ENCODE results near the gene THSD7A. TPM values are rescaled to one million over a fixed set of nuclear protein-coding genes. Genes with fewer than 3 reads are reported as not detected.

THSD7A gene
- total RNA-seq, 1 experiment from 2014 or later = 0.68 TPM

- Mint-ChIP-seq H3K36me3 (no peaks in the 10 kb centered on the region), H3K9me3 (no peaks in the 10 kb centered on the region), H3K4me1 (peaks cover 9% of the 10 kb centered on the region), H3K27me3 (ENCODE audit: low read depth) (no peaks in the 10 kb centered on the region), H3K27ac (no peak overlapping the region), H3K4me3 (no peak overlapping the region)
- ChIA-PET POLR2A (no interaction called here), CTCF (interaction anchor here (1.5 kb wide), 1 partner anchor 13 kb away, joined by 3 read pairs; no protein-coding TSS in a partner anchor)
- no peak for TF ChIP-seq NFYB (CRISPR knock-in tag; conservative IDR thresholded peaks at IDR 0.05; ENCODE audit: low read depth)
- DNase-seq (ENCODE audit: low spot score) (no peak), ATAC-seq (no peak)
Measured at GRCh38 chr7:11330717-11331116, 501.3 kb downstream of the THSD7A start.

- POLR2A ChIA-PET = no interaction called here
- CTCF ChIA-PET = no interaction called here
- Mint-ChIP-seq H3K27ac (no peak overlapping the region), H3K36me3 (no peaks in the 10 kb centered on the region), H3K4me1 (peaks cover 9% of the 10 kb centered on the region), H3K4me3 (no peak overlapping the region), H3K9me3 (no peaks in the 10 kb centered on the region), H3K27me3 (ENCODE audit: low read depth) (no peaks in the 10 kb centered on the region)
- no peak for TF ChIP-seq E2F1 (CRISPR knock-in tag; IDR thresholded peaks at IDR 0.05)
- ATAC-seq (no peak), DNase-seq (ENCODE audit: low spot score) (no peak)
Measured at GRCh38 chr7:11330208-11330607, 501.8 kb downstream of the THSD7A start.

GRCh38 chr7:11329626-11330025 lies 502.4 kb downstream of the THSD7A start:
- no peak for DNase-seq (ENCODE audit: low spot score)
- no peak for ATAC-seq
- POLR2A ChIA-PET = no interaction called here
- Mint-ChIP-seq H3K27ac (no peak overlapping the region), H3K36me3 (no peaks in the 10 kb centered on the region), H3K9me3 (no peaks in the 10 kb centered on the region), H3K4me3 (no peak overlapping the region), H3K27me3 (ENCODE audit: low read depth) (no peaks in the 10 kb centered on the region), H3K4me1 (peaks cover 9% of the 10 kb centered on the region)
- CTCF ChIA-PET = no interaction called here
- TF ChIP-seq ZNF425 (CRISPR knock-in tag; conservative IDR thresholded peaks at IDR 0.05) (no peak), ZNF512 (CRISPR knock-in tag; IDR thresholded peaks at IDR 0.05; ENCODE audit: borderline replicate concordance) (no peak), MYBL2 (CRISPR knock-in tag; IDR thresholded peaks at IDR 0.05) (no peak), AR (CRISPR knock-in tag; IDR thresholded peaks at IDR 0.05) (no peak)

- no peaks in the 10 kb centered on the region for H3K9me3 Mint-ChIP-seq
- no peak overlapping the region for H3K4me3 Mint-ChIP-seq
- ATAC-seq (peak; percentile 41; the same call in 1 of the 2 replicates), DNase-seq (ENCODE audit: low spot score) (no peak)
- no peak overlapping the region for H3K27ac Mint-ChIP-seq
- no peaks in the 10 kb centered on the region for H3K36me3 Mint-ChIP-seq
- POLR2A ChIA-PET = no interaction called here
- CTCF ChIA-PET = no interaction called here
- TF ChIP-seq NR1H2 (CRISPR knock-in tag; IDR thresholded peaks at IDR 0.05) = no peak
- no peak for TF ChIP-seq ZBTB21 (CRISPR knock-in tag; IDR thresholded peaks at IDR 0.05; ENCODE audit: borderline replicate concordance)
- H3K4me1 Mint-ChIP-seq = peaks cover 9% of the 10 kb centered on the region
- no peaks in the 10 kb centered on the region for H3K27me3 Mint-ChIP-seq (ENCODE audit: low read depth)
Measured at GRCh38 chr7:11328309-11328708, 503.7 kb downstream of the THSD7A start.

GRCh38 chr7:11327633-11328032 lies 504.4 kb downstream of the THSD7A start:
- Mint-ChIP-seq H3K36me3 (no peaks in the 10 kb centered on the region), H3K9me3 (no peaks in the 10 kb centered on the region), H3K27ac (no peak overlapping the region), H3K4me3 (no peak overlapping the region), H3K4me1 (peaks cover 9% of the 10 kb centered on the region), H3K27me3 (ENCODE audit: low read depth) (no peaks in the 10 kb centered on the region)
- no peak for ATAC-seq
- DNase-seq (ENCODE audit: low spot score) = no peak
- ChIA-PET CTCF (no interaction called here), POLR2A (no interaction called here)
- TF ChIP-seq ATF1 (CRISPR knock-in tag; IDR thresholded peaks at IDR 0.05) = no peak
- no peak for TF ChIP-seq MXD4 (CRISPR knock-in tag; IDR thresholded peaks at IDR 0.05; ENCODE audit: borderline replicate concordance)
- TF ChIP-seq IRF1 (CRISPR knock-in tag; IDR thresholded peaks at IDR 0.05) = no peak
- TF ChIP-seq FOXK1 (CRISPR knock-in tag; IDR thresholded peaks at IDR 0.05) = no peak
- TF ChIP-seq STAT6 (CRISPR knock-in tag; conservative IDR thresholded peaks at IDR 0.05; ENCODE audit: low read depth) = no peak
- no peak for TF ChIP-seq JAZF1 (CRISPR knock-in tag; IDR thresholded peaks at IDR 0.05)
- TF ChIP-seq CREM (CRISPR knock-in tag; IDR thresholded peaks at IDR 0.05) = no peak
